ENCODE measurements around the gene HOXC10.

Gene HOXC10

GRCh38 chr12:54016478-54016964 is 31.6 kb downstream of the HOXC10 start:
- DNase-seq (ENCODE audit: low read depth), result peak; percentile 92

GRCh38 chr12:54017027-54017788 is 32.3 kb downstream of the HOXC10 start:
- DNase-seq (ENCODE audit: low read depth), result peak; percentile 63

GRCh38 chr12:54017878-54018467 is 33.0 kb downstream of the HOXC10 start:
- peak; percentile 88 for DNase-seq (ENCODE audit: low read depth)

GRCh38 chr12:54018468-54018984 is 33.6 kb downstream of the HOXC10 start:
- DNase-seq (ENCODE audit: low read depth), result no peak

- no peak for DNase-seq (ENCODE audit: low read depth)
Measured at GRCh38 chr12:54019091-54019811, 34.3 kb downstream of the HOXC10 start.

GRCh38 chr12:54019924-54020590 is 35.1 kb downstream of the HOXC10 start:
- peak; percentile 20 for DNase-seq (ENCODE audit: low read depth)

GRCh38 chr12:54020591-54021405 is 35.9 kb downstream of the HOXC10 start:
- DNase-seq (ENCODE audit: low read depth), result no peak

GRCh38 chr12:54021432-54022013 is 36.6 kb downstream of the HOXC10 start:
- DNase-seq (ENCODE audit: low read depth), result no peak

- no peak for DNase-seq (ENCODE audit: low read depth)
Measured at GRCh38 chr12:54022960-54023884, 38.3 kb downstream of the HOXC10 start.

- no peak for DNase-seq (ENCODE audit: low read depth)
Measured at GRCh38 chr12:54024127-54024526, 39.2 kb downstream of the HOXC10 start.

- no peak for DNase-seq (ENCODE audit: low read depth)
Measured at GRCh38 chr12:54024581-54025305, 39.8 kb downstream of the HOXC10 start.

- no peak for DNase-seq (ENCODE audit: low read depth)
Measured at GRCh38 chr12:54025499-54026405, 40.8 kb downstream of the HOXC10 start.

- DNase-seq (ENCODE audit: low read depth), result no peak
Measured at GRCh38 chr12:54026640-54027441, 41.9 kb downstream of the HOXC10 start.

- no peak for DNase-seq (ENCODE audit: low read depth)
Measured at GRCh38 chr12:54027442-54027786, 42.5 kb downstream of the HOXC10 start.

GRCh38 chr12:54028314-54029201 is 43.6 kb downstream of the HOXC10 start, which contains the start of gene HOXC6:
HOXC6 (plus strand) TSS chr12:54028440; CDS start chr12:54028522, 82 bp downstream.
- no peak for DNase-seq (ENCODE audit: low read depth)

All from ELR (cell line).